ENCODE measurements around the gene NCCRP1.

GRCh38 chr19:39232708-39233107, 35.9 kb downstream of the NCCRP1 start:
- no peak for TF ChIP-seq EZH2 (IDR thresholded peaks at IDR 0.05; ENCODE audit: borderline replicate concordance)
- no peak for TF ChIP-seq CTCF (IDR thresholded peaks at IDR 0.05; ENCODE audit: poor library complexity)

Data from hepatocyte (in vitro differentiated cells).